GM12878 (cell line): Measurements from ENCODE around the gene TRHDE. TPM values are rescaled to one million over a fixed set of nuclear protein-coding genes. Genes with fewer than 3 reads are reported as not detected.

ENCODE experiments used
- ATAC-seq: fragments of 200-7000 bp; cut with Tn5 transposase; 3 replicates; pipeline ENCODE4 v1.9.1; 2020; ENCODE audit warnings: mild to moderate bottlenecking, moderate library complexity
- BruUV-seq: library from RNA; stranded (reverse); fragments of 400-500 nt; replicated peaks from 2 replicates; lab custom pipeline; 2021; lab: Mats Ljungman, UMichigan
- CTCF ChIA-PET: fragments of 300-600 bp; sonication (Branson Sonifier 250); formaldehyde crosslinking; extraction: SDS; loops from one replicate; lab custom pipeline; 2021; ENCODE audit warnings: inconsistent platforms; lab: Yijun Ruan, JAX
- POLR2A ChIA-PET: fragments of 350-600 bp; formaldehyde crosslinking; extraction: SDS; loops from one replicate; lab custom pipeline; 2021; ENCODE audit warnings: inconsistent platforms; lab: Charles Lee
- RAD21 ChIA-PET: fragments of 300-600 bp; sonication (Branson Sonifier 250); formaldehyde crosslinking; loops from one replicate; lab custom pipeline; 2023; ENCODE audit warnings: antibody characterized with exemption; ENCODE audit not compliant: unreplicated experiment; lab: Charles Lee
- SMC1A ChIA-PET: fragments of 300-600 bp; sonication (Branson Sonifier 250); formaldehyde crosslinking; loops from one replicate; lab custom pipeline; 2023; ENCODE audit not compliant: unreplicated experiment, uncharacterized antibody; lab: Charles Lee
- DNase-seq: peaks from one replicate; pipeline ENCODE4 v3.0.0-alpha.2; 2011; ENCODE audit warnings: low read depth, low spot score
- FAIRE-seq: peaks from 3 replicates; lab custom pipeline; 2011; peaks lifted over from hg19 to GRCh38; lab: Jason Lieb, UNC
- H2AFZ ChIP-seq: 2 replicates; pipeline ENCODE4 v1.6.0; 2011; ENCODE audit warnings: low read depth, low read length, control low read depth; ENCODE audit not compliant: control insufficient read depth
- H3K27ac ChIP-seq: 2 replicates; pipeline ENCODE4 v1.5.1; 2011; ENCODE audit warnings: control low read depth; ENCODE audit not compliant: control insufficient read depth, insufficient read depth
- H3K27me3 ChIP-seq, 2 experiments: replicated peaks in 1 of 2; 2 replicates each; pipeline versions ENCODE4 v1.6.0 to v1.6.1; 2011; ENCODE audit warnings: low read length in 1 of 2; ENCODE audit not compliant: control insufficient read depth in 2 of 2, insufficient read depth in 2 of 2
- H3K36me3 ChIP-seq, 2 experiments: 2 replicates each; pipeline ENCODE4 v1.5.1; 2011; ENCODE audit warnings: low read length in 1 of 2; ENCODE audit not compliant: control insufficient read depth in 2 of 2, insufficient read depth in 2 of 2
- H3K4me1 ChIP-seq: 2 replicates; pipeline ENCODE4 v1.6.1; 2011; ENCODE audit warnings: mild to moderate bottlenecking, low read length, moderate library complexity, mixed read lengths; ENCODE audit not compliant: control insufficient read depth, insufficient read depth
- H3K4me2 ChIP-seq: 2 replicates; pipeline ENCODE4 v1.6.0; 2011; ENCODE audit warnings: control low read depth; ENCODE audit not compliant: control insufficient read depth, insufficient read depth
- H3K4me3 ChIP-seq: fragments of 200-600 bp; sonication (generic); 2 replicates; pipeline ENCODE4 v1.5.1; 2016
- H3K79me2 ChIP-seq: 2 replicates; pipeline ENCODE4 v1.6.0; 2011; ENCODE audit warnings: low read length; ENCODE audit not compliant: control insufficient read depth, insufficient read depth
- H3K9ac ChIP-seq: 2 replicates; pipeline ENCODE4 v1.8.0; 2011; ENCODE audit warnings: low read length, control low read depth, mixed read lengths; ENCODE audit not compliant: control insufficient read depth, insufficient read depth
- H3K9me3 ChIP-seq: replicated peaks from 3 replicates; pipeline ENCODE4 v1.5.1; 2011; ENCODE audit warnings: mild to moderate bottlenecking, low read length; ENCODE audit not compliant: control insufficient read depth, insufficient read depth
- H4K20me1 ChIP-seq: 2 replicates; pipeline ENCODE4 v1.6.0; 2011; ENCODE audit not compliant: control insufficient read depth, insufficient read depth
- BRCA1 ChIP-seq: IDR thresholded peaks from 2 replicates; pipeline ENCODE4 v1.6.1; 2011; ENCODE audit warnings: low read depth, low read length, improper control_type of control experiment
- CBX5 ChIP-seq: sonication (generic); IDR thresholded peaks from 2 replicates; pipeline ENCODE4 v1.6.1; 2016; ENCODE audit warnings: low read depth, moderate library complexity, mild to moderate bottlenecking, inconsistent platforms
- DPF2 ChIP-seq: fragments of 450-650 bp; IDR thresholded peaks from 2 replicates; pipeline ENCODE4 v1.6.1; 2017; ENCODE audit warnings: mild to moderate bottlenecking
- EGR1 ChIP-seq, 2 experiments: IDR thresholded peaks; 1 replicate in 1 of 2; 2 replicates in 1 of 2; pipeline ENCODE4 v1.6.1; 2011 to 2012; ENCODE audit warnings: low read depth in 2 of 2, low read length in 2 of 2, borderline replicate concordance in 1 of 2, mild to moderate bottlenecking in 1 of 2, moderate library complexity in 1 of 2
- MEF2A ChIP-seq: IDR thresholded peaks from 2 replicates; pipeline ENCODE4 v1.6.1; 2011; ENCODE audit warnings: low read depth, mild to moderate bottlenecking, low read length, moderate library complexity; ENCODE audit not compliant: insufficient read depth
- NRF1 ChIP-seq: conservative IDR thresholded peaks from 2 replicates; pipeline ENCODE4 v1.6.1; 2011; ENCODE audit warnings: mild to moderate bottlenecking, low read depth, low read length, improper control_type of control experiment
- RBBP5 ChIP-seq: fragments of 200-600 bp; sonication (generic); conservative IDR thresholded peaks from 2 replicates; pipeline ENCODE4 v1.6.1; 2016
- SIN3A ChIP-seq: IDR thresholded peaks from 2 replicates; pipeline ENCODE4 v1.6.1; 2012; ENCODE audit warnings: low read depth, low read length, improper control_type of control experiment
- TARDBP ChIP-seq: IDR thresholded peaks from 2 replicates; pipeline ENCODE4 v1.6.1; 2016; ENCODE audit warnings: borderline replicate concordance
- TBL1XR1 ChIP-seq: IDR thresholded peaks from 2 replicates; pipeline ENCODE4 v1.6.1; 2012; ENCODE audit warnings: low read depth, low read length, improper control_type of control experiment
- TCF7 ChIP-seq: IDR thresholded peaks from 2 replicates; pipeline ENCODE4 v1.6.1; 2014; ENCODE audit warnings: antibody characterized with exemption, borderline replicate concordance
- ZNF384 ChIP-seq: IDR thresholded peaks from 2 replicates; pipeline ENCODE4 v1.6.1; 2012; ENCODE audit warnings: low read depth, mild to moderate bottlenecking, low read length, improper control_type of control experiment, borderline replicate concordance
- WGBS: methylation state at CpG from one replicate; pipeline ENCODE4 v1.1.6; 2016; ENCODE audit warnings: low lambda C conversion rate; ENCODE audit not compliant: insufficient replicate concordance, insufficient coverage; ENCODE audit errors: missing lambda C conversion rate; 5-methylcytosine and 5-hydroxymethylcytosine counted together
- in situ Hi-C: fragments of 300-500 bp; cut with MboI; formaldehyde crosslinking; loops from 9 replicates; pipeline ENCODE4 v1.14.3; 2018; ENCODE audit warnings: mixed read lengths
- intact Hi-C: fragments of 100-400 bp; cut with micrococcal nuclease; formaldehyde crosslinking; loops from one replicate; pipeline ENCODE4 v1.14.2; 2022; ENCODE audit not compliant: unreplicated experiment
- polyA plus RNA-seq, 11 experiments: library from polyadenylated mRNA; depleted of rRNA in 4 of 11; unstranded in 6 of 11; stranded (reverse) in 5 of 11; fragments of >200 nt; fragmentation: Nextera tagmentation in 4 of 11; fragmentation: Illumina TruSeq in 1 of 11; extraction: Ambion mirVana in 4 of 11; extraction: Trizol in 1 of 11; gene quantifications; 1 replicate in 1 of 11; 2 replicates in 10 of 11; pipeline versions ENCODE4 v1.2.1 to v1.2.3, GENCODE V29; 2011 to 2016; ENCODE audit warnings: inconsistent platforms in 2 of 11, missing spikeins in 2 of 11, low read depth in 1 of 11
- total RNA-seq, 4 experiments: library from RNA; depleted of rRNA in 3 of 4; stranded (reverse); fragments of >200 nt in 3 of 4; fragmentation: Illumina TruSeq in 1 of 4; extraction: Trizol in 1 of 4; gene quantifications; 2 replicates each; pipeline versions ENCODE4 v1.2.1 to v1.2.3, GENCODE V29; 2013 to 2021
- TF ChIP-seq, protein P1 (sequence below): fragments of 450-650 bp; IDR thresholded peaks from 2 replicates; pipeline ENCODE4 v1.6.1; 2014; ENCODE audit warnings: mild to moderate bottlenecking
- TF ChIP-seq, protein P2 (sequence below): IDR thresholded peaks from 2 replicates; pipeline ENCODE4 v1.6.1; 2012; ENCODE audit warnings: mild to moderate bottlenecking, low read depth, low read length
- TF ChIP-seq, protein P3 (sequence below): fragments of 450-650 bp; IDR thresholded peaks from 2 replicates; pipeline ENCODE4 v1.6.1; 2018; ENCODE audit warnings: mild to moderate bottlenecking, low read depth, moderate library complexity; ENCODE audit not compliant: partially characterized antibody

The TRHDE gene
- total and polyA plus RNA-seq, 10 of the 15 experiments (the other 5 are each of a cell fraction or from before 2014, with no cell fraction given): not detected

DNA sequence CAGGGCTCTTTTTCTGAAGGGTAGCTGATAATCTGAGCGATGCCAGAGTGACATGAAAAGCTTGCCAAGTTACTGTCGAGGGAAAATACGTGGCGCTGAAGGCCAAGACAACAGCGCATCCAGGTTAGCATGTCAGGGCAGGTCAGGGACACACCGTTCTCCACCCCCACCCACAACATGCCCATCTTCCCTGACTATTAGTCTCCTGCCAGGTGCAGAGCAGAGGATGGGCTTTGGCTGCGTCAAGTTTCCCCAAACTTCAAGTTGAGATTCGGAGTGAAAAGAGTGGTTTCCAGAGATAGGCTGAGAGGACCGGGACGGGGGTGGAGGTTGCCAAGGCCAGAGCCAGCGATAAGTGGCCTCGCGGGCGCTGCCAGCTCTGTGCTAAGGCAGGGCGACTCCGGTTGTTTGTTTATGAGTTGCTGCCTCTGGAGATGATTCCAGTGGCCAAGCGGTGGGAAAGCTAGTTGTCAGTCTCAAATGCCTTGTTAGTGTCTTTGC lies 1.7 kb downstream of the TRHDE start:
- no TSS peak for BruUV-seq
- H3K4me2 ChIP-seq: no peak overlapping the region
- H3K9me3 ChIP-seq: no peaks in the 10 kb centered on the region
- TF ChIP-seq, protein P1, sequence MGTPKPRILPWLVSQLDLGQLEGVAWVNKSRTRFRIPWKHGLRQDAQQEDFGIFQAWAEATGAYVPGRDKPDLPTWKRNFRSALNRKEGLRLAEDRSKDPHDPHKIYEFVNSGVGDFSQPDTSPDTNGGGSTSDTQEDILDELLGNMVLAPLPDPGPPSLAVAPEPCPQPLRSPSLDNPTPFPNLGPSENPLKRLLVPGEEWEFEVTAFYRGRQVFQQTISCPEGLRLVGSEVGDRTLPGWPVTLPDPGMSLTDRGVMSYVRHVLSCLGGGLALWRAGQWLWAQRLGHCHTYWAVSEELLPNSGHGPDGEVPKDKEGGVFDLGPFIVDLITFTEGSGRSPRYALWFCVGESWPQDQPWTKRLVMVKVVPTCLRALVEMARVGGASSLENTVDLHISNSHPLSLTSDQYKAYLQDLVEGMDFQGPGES: no peak
- TF ChIP-seq MEF2A (no peak), NRF1 (no peak), TCF7 (no peak), BRCA1 (no peak), DPF2 (no peak), RBBP5 (no peak), SIN3A (no peak), ZNF384 (no peak), TBL1XR1 (no peak), CBX5 (no peak), EGR1 (IDR thresholded peaks at IDR 0.05; ENCODE audit: borderline replicate concordance in 1 of 2, low read depth in 2 of 2, low read length in 2 of 2) (no peak), TARDBP (no peak)
- TF ChIP-seq, protein P2, sequence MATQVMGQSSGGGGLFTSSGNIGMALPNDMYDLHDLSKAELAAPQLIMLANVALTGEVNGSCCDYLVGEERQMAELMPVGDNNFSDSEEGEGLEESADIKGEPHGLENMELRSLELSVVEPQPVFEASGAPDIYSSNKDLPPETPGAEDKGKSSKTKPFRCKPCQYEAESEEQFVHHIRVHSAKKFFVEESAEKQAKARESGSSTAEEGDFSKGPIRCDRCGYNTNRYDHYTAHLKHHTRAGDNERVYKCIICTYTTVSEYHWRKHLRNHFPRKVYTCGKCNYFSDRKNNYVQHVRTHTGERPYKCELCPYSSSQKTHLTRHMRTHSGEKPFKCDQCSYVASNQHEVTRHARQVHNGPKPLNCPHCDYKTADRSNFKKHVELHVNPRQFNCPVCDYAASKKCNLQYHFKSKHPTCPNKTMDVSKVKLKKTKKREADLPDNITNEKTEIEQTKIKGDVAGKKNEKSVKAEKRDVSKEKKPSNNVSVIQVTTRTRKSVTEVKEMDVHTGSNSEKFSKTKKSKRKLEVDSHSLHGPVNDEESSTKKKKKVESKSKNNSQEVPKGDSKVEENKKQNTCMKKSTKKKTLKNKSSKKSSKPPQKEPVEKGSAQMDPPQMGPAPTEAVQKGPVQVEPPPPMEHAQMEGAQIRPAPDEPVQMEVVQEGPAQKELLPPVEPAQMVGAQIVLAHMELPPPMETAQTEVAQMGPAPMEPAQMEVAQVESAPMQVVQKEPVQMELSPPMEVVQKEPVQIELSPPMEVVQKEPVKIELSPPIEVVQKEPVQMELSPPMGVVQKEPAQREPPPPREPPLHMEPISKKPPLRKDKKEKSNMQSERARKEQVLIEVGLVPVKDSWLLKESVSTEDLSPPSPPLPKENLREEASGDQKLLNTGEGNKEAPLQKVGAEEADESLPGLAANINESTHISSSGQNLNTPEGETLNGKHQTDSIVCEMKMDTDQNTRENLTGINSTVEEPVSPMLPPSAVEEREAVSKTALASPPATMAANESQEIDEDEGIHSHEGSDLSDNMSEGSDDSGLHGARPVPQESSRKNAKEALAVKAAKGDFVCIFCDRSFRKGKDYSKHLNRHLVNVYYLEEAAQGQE: no peak
- TF ChIP-seq, protein P3, sequence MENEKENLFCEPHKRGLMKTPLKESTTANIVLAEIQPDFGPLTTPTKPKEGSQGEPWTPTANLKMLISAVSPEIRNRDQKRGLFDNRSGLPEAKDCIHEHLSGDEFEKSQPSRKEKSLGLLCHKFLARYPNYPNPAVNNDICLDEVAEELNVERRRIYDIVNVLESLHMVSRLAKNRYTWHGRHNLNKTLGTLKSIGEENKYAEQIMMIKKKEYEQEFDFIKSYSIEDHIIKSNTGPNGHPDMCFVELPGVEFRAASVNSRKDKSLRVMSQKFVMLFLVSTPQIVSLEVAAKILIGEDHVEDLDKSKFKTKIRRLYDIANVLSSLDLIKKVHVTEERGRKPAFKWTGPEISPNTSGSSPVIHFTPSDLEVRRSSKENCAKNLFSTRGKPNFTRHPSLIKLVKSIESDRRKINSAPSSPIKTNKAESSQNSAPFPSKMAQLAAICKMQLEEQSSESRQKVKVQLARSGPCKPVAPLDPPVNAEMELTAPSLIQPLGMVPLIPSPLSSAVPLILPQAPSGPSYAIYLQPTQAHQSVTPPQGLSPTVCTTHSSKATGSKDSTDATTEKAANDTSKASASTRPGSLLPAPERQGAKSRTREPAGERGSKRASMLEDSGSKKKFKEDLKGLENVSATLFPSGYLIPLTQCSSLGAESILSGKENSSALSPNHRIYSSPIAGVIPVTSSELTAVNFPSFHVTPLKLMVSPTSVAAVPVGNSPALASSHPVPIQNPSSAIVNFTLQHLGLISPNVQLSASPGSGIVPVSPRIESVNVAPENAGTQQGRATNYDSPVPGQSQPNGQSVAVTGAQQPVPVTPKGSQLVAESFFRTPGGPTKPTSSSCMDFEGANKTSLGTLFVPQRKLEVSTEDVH: no peak
- 38% methylated on average over 17 of the region's 17 CpGs for WGBS
- no peaks in the 10 kb centered on the region for H3K79me2 ChIP-seq
- ChIA-PET POLR2A (no interaction called here), SMC1A (no interaction called here), CTCF (no interaction called here), RAD21 (no interaction called here)
- H3K27me3 ChIP-seq: peaks cover 9 to 10% of the 10 kb centered on the region in 2 experiments
- in situ Hi-C loops: no loop called here
- intact Hi-C loops: no loop called here
- no peaks in the 10 kb centered on the region for H3K4me1 ChIP-seq
- no peak overlapping the region for H2AFZ ChIP-seq
- H3K4me3 ChIP-seq: no peak overlapping the region
- H3K36me3 ChIP-seq: no peaks in the 10 kb centered on the region
- H3K9ac ChIP-seq: no peak overlapping the region
- FAIRE-seq (no peak), DNase-seq (no peak), ATAC-seq (no peak)
- H3K27ac ChIP-seq: no peak overlapping the region
- H4K20me1 ChIP-seq: no peaks in the 10 kb centered on the region
